Colonic mucosa (tissue), 4 donors: ENCODE data around the gene RPL6. TPM values are rescaled to one million over a fixed set of nuclear protein-coding genes. Genes with fewer than 3 reads are reported as not detected.

Experiments
- DNase-seq: peaks from one replicate; pipeline ENCODE4 v3.0.0-alpha.2; 2020
- H3K27ac ChIP-seq: fragments of 200-600 bp; one replicate; pipeline ENCODE4 v1.8.0; 2021
- H3K27me3 ChIP-seq: fragments of 200-600 bp; one replicate; pipeline ENCODE4 v1.8.0; 2021
- H3K36me3 ChIP-seq: fragments of 200-600 bp; one replicate; pipeline ENCODE4 v1.8.0; 2021
- H3K4me1 ChIP-seq: fragments of 200-600 bp; one replicate; pipeline ENCODE4 v1.8.0; 2021; ENCODE audit warnings: mild to moderate bottlenecking
- H3K4me3 ChIP-seq: fragments of 200-600 bp; one replicate; pipeline ENCODE4 v1.8.0; 2021
- H3K9ac ChIP-seq, 2 donors: one replicate each; pipeline ENCODE4 v1.7.0; 2013; ENCODE audit warnings: control low read depth in 2 of 2, low read depth in 2 of 2, low read length in 2 of 2
- H3K9me3 ChIP-seq: fragments of 200-600 bp; one replicate; pipeline ENCODE4 v1.8.0; 2021
- intact Hi-C: fragments of 100-400 bp; cut with DNase I; formaldehyde crosslinking; loops from one replicate; pipeline ENCODE4 v1.14.1; 2022
- total RNA-seq, 2 donors: library from RNA; stranded (reverse); fragmentation: NEBNext Ultra II Directional in 1 of 2; extraction: Animal tissue kit (Norgen Biotek cat#: 25700) in 1 of 2; gene quantifications; one replicate each; pipeline ENCODE4 v1.2.1, GENCODE V29; 2021
- TF ChIP-seq, protein P1 (sequence below): fragments of 200-600 bp; IDR thresholded peaks from one replicate; pipeline ENCODE4 v1.8.0; 2022; ENCODE audit warnings: antibody characterized with exemption, mild to moderate bottlenecking
- donor health status: healthy.
- donor health status: DM: no; HTN: no; CAD: no.
- donor health status: DM: no; HTN: no; CAD: no.

RPL6 gene
- total RNA-seq, 2 donors from 2014 or later, result 782 to 1,047 TPM

DNA sequence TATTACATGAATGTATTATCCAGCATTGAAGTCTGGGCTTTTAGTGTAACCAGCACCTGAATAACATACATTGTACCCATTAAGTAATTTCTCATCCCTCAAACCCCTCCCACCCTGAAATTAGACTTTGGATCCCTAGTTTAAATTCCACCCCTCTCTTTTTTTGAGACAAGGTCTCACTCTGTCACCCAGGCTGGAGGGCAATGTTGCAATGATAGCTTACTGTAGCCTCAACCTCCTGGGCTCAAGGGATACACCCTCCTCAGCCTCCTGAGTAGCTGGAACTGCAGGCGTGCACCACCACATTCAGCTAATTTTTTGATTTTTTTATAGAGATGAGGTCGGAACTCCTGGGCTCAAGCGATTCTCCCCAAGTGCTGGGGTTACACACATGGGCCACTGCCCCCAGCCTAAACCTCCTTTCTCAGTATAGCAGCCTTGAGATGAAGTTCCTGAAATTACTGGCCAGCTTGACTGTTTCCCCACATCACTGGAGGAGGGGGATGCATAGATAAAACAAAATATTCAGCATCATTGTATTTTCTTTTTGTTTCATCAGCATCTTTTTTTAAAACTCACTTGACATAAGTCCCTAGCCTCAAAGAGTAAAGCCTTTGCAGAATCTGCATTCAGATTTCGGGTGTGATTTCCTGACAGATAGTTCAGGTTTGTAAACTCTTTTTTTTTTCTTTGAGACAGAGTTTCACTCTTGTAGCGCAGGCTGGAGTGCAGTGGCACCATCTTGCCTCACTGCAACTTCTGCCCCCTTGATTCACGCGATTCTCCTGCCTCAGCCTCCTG is 16.4 kb upstream of the RPL6 start:
- intact Hi-C loops, result no loop called here
- TF ChIP-seq, protein P1, sequence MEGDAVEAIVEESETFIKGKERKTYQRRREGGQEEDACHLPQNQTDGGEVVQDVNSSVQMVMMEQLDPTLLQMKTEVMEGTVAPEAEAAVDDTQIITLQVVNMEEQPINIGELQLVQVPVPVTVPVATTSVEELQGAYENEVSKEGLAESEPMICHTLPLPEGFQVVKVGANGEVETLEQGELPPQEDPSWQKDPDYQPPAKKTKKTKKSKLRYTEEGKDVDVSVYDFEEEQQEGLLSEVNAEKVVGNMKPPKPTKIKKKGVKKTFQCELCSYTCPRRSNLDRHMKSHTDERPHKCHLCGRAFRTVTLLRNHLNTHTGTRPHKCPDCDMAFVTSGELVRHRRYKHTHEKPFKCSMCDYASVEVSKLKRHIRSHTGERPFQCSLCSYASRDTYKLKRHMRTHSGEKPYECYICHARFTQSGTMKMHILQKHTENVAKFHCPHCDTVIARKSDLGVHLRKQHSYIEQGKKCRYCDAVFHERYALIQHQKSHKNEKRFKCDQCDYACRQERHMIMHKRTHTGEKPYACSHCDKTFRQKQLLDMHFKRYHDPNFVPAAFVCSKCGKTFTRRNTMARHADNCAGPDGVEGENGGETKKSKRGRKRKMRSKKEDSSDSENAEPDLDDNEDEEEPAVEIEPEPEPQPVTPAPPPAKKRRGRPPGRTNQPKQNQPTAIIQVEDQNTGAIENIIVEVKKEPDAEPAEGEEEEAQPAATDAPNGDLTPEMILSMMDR, result no peak
- DNase-seq, result no peak

DNA sequence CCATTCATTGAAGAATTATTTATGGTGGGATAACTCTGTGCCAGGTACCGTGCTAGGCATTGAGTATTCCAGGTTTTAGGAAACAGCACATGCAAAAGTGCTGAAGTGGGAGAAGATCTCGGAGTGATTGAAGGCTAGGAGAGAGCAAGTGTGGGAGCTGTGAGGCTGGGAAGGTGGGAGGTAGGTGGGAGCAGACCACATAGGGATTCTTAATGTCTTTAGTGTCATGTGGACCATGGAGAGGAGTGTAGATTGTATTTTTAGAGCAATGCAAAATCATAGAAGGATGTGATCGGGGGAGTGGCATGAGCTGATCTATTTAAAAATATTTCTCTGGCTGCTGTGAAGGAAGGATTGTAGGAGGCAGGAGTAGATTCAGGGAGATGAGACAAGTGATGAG is 14.7 kb upstream of the RPL6 start:
- Histone ChIP-seq H3K4me1 (peaks cover 5% of the 10 kb centered on the region), H3K4me3 (no peak overlapping the region), H3K27me3 (no peaks in the 10 kb centered on the region), H3K36me3 (no peaks in the 10 kb centered on the region), H3K27ac (no peak overlapping the region), H3K9ac (no peak overlapping the region), H3K9me3 (no peaks in the 10 kb centered on the region)
- no peak for DNase-seq
- intact Hi-C loops, result no loop called here
- TF ChIP-seq, protein P1, result no peak

More for the DNA sequence above, 16.4 kb upstream of the RPL6 start:
- Histone ChIP-seq H3K4me1 (no peaks in the 10 kb centered on the region), H3K27me3 (no peaks in the 10 kb centered on the region), H3K27ac (no peak overlapping the region), H3K9me3 (no peaks in the 10 kb centered on the region), H3K9ac (no peak overlapping the region), H3K4me3 (no peak overlapping the region), H3K36me3 (no peaks in the 10 kb centered on the region)

DNA sequence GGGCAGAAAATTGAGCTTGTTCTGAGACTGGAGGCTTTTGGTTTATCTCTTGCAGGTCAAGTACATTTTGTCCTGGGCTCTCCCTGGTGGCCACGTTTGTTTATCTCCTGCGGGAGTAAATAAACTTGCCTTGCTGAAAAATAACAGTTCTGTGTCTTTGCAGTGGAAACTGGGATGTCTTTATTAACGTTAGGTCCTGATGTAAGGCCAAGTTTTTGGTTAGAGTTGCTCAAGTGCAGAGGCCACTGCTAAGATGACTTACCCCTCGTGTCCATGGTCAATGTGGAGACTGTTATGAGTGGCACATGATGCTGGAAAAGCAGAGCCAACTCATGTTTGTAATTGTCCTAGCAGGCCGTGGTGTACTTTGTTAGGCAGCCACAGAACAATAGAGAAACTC is 13.1 kb upstream of the RPL6 start:
- no peak overlapping the region for H3K9ac ChIP-seq
- H3K27ac ChIP-seq, result no peak overlapping the region
- no peak overlapping the region for H3K4me3 ChIP-seq
- no peaks in the 10 kb centered on the region for H3K27me3 ChIP-seq
- TF ChIP-seq, protein P1, result no peak
- H3K36me3 ChIP-seq, result no peaks in the 10 kb centered on the region
- no peak for DNase-seq
- no peaks in the 10 kb centered on the region for H3K9me3 ChIP-seq
- peaks cover 5% of the 10 kb centered on the region for H3K4me1 ChIP-seq
- intact Hi-C loops, result no loop called here

DNA sequence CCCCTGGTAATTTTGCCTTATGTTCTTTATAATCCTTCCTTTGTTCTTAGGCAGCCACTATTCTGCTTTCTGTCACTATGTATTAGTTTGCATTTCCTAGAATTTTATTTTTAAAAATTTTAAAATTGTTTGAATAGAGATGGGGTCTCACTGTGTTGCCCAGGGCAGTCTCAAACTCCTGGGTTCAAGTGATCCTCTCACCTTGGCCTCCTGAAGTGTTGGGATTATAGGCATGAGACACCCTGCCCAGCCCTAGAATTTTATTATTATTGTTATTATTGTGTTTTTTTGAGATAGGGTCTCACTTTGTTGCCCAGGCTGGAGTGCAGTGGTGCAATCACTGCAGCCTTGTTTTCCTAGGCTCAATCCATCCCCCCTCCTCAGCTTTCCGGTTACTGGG is 12.0 kb upstream of the RPL6 start:
- Histone ChIP-seq H3K27me3 (no peaks in the 10 kb centered on the region), H3K9ac (no peak overlapping the region), H3K4me3 (no peak overlapping the region), H3K27ac (no peak overlapping the region), H3K4me1 (peaks cover 5% of the 10 kb centered on the region), H3K36me3 (no peaks in the 10 kb centered on the region), H3K9me3 (no peaks in the 10 kb centered on the region)
- DNase-seq, result no peak
- TF ChIP-seq, protein P1, result no peak
- intact Hi-C loops, result no loop called here

DNA sequence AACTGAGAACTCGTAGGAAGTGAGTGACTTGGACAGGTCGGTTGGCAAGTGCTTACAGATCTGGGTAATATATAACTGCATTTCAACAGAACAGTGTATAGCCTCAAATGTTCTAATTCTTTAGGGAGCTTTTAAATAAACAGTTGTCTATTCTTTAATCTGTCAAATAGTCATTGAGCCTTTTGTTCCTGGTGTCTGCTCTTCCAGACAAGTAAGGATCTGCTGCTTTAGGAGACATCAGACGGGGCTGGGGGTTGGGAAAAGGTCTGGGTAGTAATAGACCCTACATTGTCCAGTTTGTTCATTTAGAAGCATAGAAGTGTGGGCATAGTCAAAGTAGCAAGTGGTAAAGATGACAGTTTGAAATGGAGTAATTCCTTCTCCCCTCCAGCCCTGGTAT is 11.3 kb upstream of the RPL6 start:
- no peaks in the 10 kb centered on the region for H3K36me3 ChIP-seq
- no peaks in the 10 kb centered on the region for H3K27me3 ChIP-seq
- no peak overlapping the region for H3K4me3 ChIP-seq
- no peak overlapping the region for H3K9ac ChIP-seq
- H3K4me1 ChIP-seq, result peaks cover 5% of the 10 kb centered on the region
- no peaks in the 10 kb centered on the region for H3K9me3 ChIP-seq
- TF ChIP-seq, protein P1, result no peak
- intact Hi-C loops, result no loop called here
- H3K27ac ChIP-seq, result no peak overlapping the region
- DNase-seq, result no peak
